ENCODE measurements around the gene CASKIN2. TPM values are rescaled to one million over a fixed set of nuclear protein-coding genes. Genes with fewer than 3 reads are reported as not detected.

The CASKIN2 gene
- total and polyA plus RNA-seq, 10 of the 15 experiments (the other 5 are each of a cell fraction or from before 2014, with no cell fraction given) = 0.02 to 2.7 (median 0.44) TPM; not detected in 1

- TF ChIP-seq GATAD2B (conservative IDR thresholded peaks at IDR 0.05; ENCODE audit: low read depth) (no peak), ZNF217 (IDR thresholded peaks at IDR 0.05) (no peak), MEF2A (IDR thresholded peaks at IDR 0.05; ENCODE audit: insufficient read depth, low read depth, low read length) (no peak), RAD21 (IDR thresholded peaks at IDR 0.05; ENCODE audit: insufficient read depth, low read depth, low read length) (no peak), RB1 (IDR thresholded peaks at IDR 0.05; ENCODE audit: borderline replicate concordance) (no peak), PML (IDR thresholded peaks at IDR 0.05; ENCODE audit: low read length) (no peak), DPF2 (IDR thresholded peaks at IDR 0.05) (no peak), ETV6 (conservative IDR thresholded peaks at IDR 0.05 in 1 of 2, IDR thresholded peaks at IDR 0.05 in 1 of 2; ENCODE audit: borderline replicate concordance in 1 of 2, low read depth in 1 of 2) (no peak), CREB1 (IDR thresholded peaks at IDR 0.05; ENCODE audit: low read depth) (no peak), EED (IDR thresholded peaks at IDR 0.05; ENCODE audit: low read depth) (no peak), WRNIP1 (IDR thresholded peaks at IDR 0.05; ENCODE audit: borderline replicate concordance, low read depth, low read length) (no peak), SREBF2 (IDR thresholded peaks at IDR 0.05; ENCODE audit: low read length) (no peak), REST (IDR thresholded peaks at IDR 0.05; ENCODE audit: low read depth, low read length) (no peak), NR2C1 (IDR thresholded peaks at IDR 0.05) (no peak)
- TF ChIP-seq, protein P1, sequence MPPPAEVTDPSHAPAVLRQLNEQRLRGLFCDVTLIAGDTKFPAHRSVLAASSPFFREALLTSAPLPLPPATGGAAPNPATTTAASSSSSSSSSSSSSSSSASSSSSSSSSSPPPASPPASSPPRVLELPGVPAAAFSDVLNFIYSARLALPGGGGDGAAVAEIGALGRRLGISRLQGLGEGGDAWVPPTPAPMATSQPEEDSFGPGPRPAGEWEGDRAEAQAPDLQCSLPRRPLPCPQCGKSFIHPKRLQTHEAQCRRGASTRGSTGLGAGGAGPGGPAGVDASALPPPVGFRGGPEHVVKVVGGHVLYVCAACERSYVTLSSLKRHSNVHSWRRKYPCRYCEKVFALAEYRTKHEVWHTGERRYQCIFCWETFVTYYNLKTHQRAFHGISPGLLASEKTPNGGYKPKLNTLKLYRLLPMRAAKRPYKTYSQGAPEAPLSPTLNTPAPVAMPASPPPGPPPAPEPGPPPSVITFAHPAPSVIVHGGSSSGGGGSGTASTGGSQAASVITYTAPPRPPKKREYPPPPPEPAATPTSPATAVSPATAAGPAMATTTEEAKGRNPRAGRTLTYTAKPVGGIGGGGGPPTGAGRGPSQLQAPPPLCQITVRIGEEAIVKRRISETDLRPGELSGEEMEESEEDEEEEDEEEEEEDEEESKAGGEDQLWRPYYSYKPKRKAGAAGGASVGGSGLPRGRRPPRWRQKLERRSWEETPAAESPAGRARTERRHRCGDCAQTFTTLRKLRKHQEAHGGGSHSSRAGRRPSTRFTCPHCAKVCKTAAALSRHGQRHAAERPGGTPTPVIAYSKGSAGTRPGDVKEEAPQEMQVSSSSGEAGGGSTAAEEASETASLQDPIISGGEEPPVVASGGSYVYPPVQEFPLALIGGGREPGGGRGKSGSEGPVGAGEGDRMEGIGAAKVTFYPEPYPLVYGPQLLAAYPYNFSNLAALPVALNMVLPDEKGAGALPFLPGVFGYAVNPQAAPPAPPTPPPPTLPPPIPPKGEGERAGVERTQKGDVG (CRISPR knock-in tag; IDR thresholded peaks at IDR 0.05) = no peak
- no peak overlapping the region for H3K4me2 ChIP-seq (ENCODE audit: control insufficient read depth, insufficient read depth)
- no peaks in the 10 kb centered on the region for H3K27me3 ChIP-seq (replicated peaks in 1 of 2; ENCODE audit: control insufficient read depth in 2 of 2, insufficient read depth in 2 of 2, low read length in 1 of 2)
- DNase-seq (ENCODE audit: low read depth, low spot score) = no peak
- no peak overlapping the region for H3K9ac ChIP-seq (ENCODE audit: control insufficient read depth, insufficient read depth, low read length)
- CTCF ChIA-PET = no interaction called here
- no peaks in the 10 kb centered on the region for H3K79me2 ChIP-seq (ENCODE audit: control insufficient read depth, insufficient read depth, low read length)
- intact Hi-C loops (cut with micrococcal nuclease; ENCODE audit: unreplicated experiment) (no loop called here), in situ Hi-C loops (cut with MboI) (no loop called here)
- WGBS (ENCODE audit: insufficient coverage, insufficient replicate concordance, low lambda C conversion rate, missing lambda C conversion rate) = 75% methylated on average over 10 of the region's 13 CpGs
- H4K20me1 ChIP-seq (ENCODE audit: control insufficient read depth, insufficient read depth) = no peaks in the 10 kb centered on the region
- no peak for FAIRE-seq
- no TSS peak for BruUV-seq (replicated peaks)
- H3K4me1 ChIP-seq (ENCODE audit: control insufficient read depth, insufficient read depth, low read length) = no peaks in the 10 kb centered on the region
- RAD21 ChIA-PET (ENCODE audit: unreplicated experiment) = no interaction called here
- H2AFZ ChIP-seq (ENCODE audit: control insufficient read depth, low read depth, low read length) = no peak overlapping the region
- H3K4me3 ChIP-seq = no peak overlapping the region
- H3K27ac ChIP-seq (ENCODE audit: control insufficient read depth, insufficient read depth) = no peak overlapping the region
- H3K36me3 ChIP-seq (ENCODE audit: control insufficient read depth in 2 of 2, insufficient read depth in 2 of 2, low read length in 1 of 2) = no peaks in the 10 kb centered on the region
- SMC1A ChIA-PET (ENCODE audit: uncharacterized antibody, unreplicated experiment) = no interaction called here
- POLR2A ChIA-PET = no interaction called here
- H3K9me3 ChIP-seq (replicated peaks; ENCODE audit: control insufficient read depth, insufficient read depth, low read length) = no peaks in the 10 kb centered on the region
- ATAC-seq = no peak
These were observed 30.8 kb upstream of the CASKIN2 start for GRCh38 chr17:75546181-75546580.

All from GM12878 (cell line).